GM23338 (cell line): ENCODE results near the gene GFPT2. TPM values are rescaled to one million over a fixed set of nuclear protein-coding genes. Genes with fewer than 3 reads are reported as not detected.

ENCODE experiments used
- ATAC-seq: fragments of 200-7000 bp; cut with Tn5 transposase; 3 replicates; pipeline ENCODE4 v1.9.1; 2020
- DNase-seq: peaks from one replicate; pipeline ENCODE4 v3.0.0-alpha.2; 2015; ENCODE audit warnings: low spot score
- H2AFZ ChIP-seq: fragments of 200-600 bp; sonication (generic); 2 replicates; pipeline ENCODE4 v1.8.0; 2016; ENCODE audit warnings: antibody characterized with exemption, mild to moderate bottlenecking, moderate library complexity
- H3F3A ChIP-seq: fragments of 200-600 bp; sonication (generic); replicated peaks from 2 replicates; pipeline ENCODE4 v1.8.0; 2017; ENCODE audit warnings: antibody characterized with exemption, mixed run types, low read depth
- H3K27ac ChIP-seq: fragments of 200-600 bp; sonication (generic); 2 replicates; pipeline ENCODE4 v1.6.1; 2016; ENCODE audit warnings: low read depth
- H3K27me3 ChIP-seq: fragments of 200-600 bp; sonication (generic); 2 replicates; pipeline ENCODE4 v1.8.0; 2016; ENCODE audit warnings: mild to moderate bottlenecking, mixed run types, moderate library complexity; ENCODE audit not compliant: insufficient read depth
- H3K36me3 ChIP-seq: fragments of 200-600 bp; sonication (generic); 2 replicates; pipeline ENCODE4 v1.8.0; 2016; ENCODE audit warnings: mild to moderate bottlenecking; ENCODE audit not compliant: insufficient read depth
- H3K4me1 ChIP-seq: fragments of 200-600 bp; sonication (generic); 2 replicates; pipeline ENCODE4 v1.8.0; 2016; ENCODE audit warnings: mild to moderate bottlenecking, moderate library complexity; ENCODE audit not compliant: insufficient read depth
- H3K4me2 ChIP-seq: fragments of 200-600 bp; sonication (generic); 2 replicates; pipeline ENCODE4 v1.7.1; 2017; ENCODE audit warnings: mixed run types
- H3K4me3 ChIP-seq: fragments of 200-600 bp; sonication (generic); 2 replicates; pipeline ENCODE4 v1.6.1; 2016; ENCODE audit warnings: mixed run types
- H3K79me2 ChIP-seq: fragments of 200-600 bp; sonication (generic); replicated peaks from 2 replicates; pipeline ENCODE4 v1.8.0; 2017; ENCODE audit warnings: mild to moderate bottlenecking; ENCODE audit not compliant: insufficient read depth
- H3K9me2 ChIP-seq: fragments of 200-600 bp; sonication (generic); 2 replicates; pipeline ENCODE4 v1.8.0; 2017; ENCODE audit not compliant: insufficient read depth
- H4K20me1 ChIP-seq: fragments of 200-600 bp; sonication (generic); replicated peaks from 2 replicates; pipeline ENCODE4 v1.8.0; 2017; ENCODE audit warnings: mild to moderate bottlenecking; ENCODE audit not compliant: insufficient read depth
- H3K27ac Mint-ChIP-seq: 2 replicates; pipeline ENCODE4 v1.8.0; 2020; ENCODE audit warnings: inconsistent platforms, mild to moderate bottlenecking, moderate library complexity, mixed read lengths
- H3K27me3 Mint-ChIP-seq: 3 replicates; pipeline ENCODE4 v1.8.0; 2022; ENCODE audit warnings: low read depth, mild to moderate bottlenecking, moderate library complexity, mixed read lengths, inconsistent platforms; ENCODE audit not compliant: insufficient read depth, poor library complexity
- H3K36me3 Mint-ChIP-seq: 3 replicates; pipeline ENCODE4 v1.8.0; 2021; ENCODE audit warnings: low read depth, mild to moderate bottlenecking, inconsistent platforms, moderate library complexity, mixed read lengths
- H3K4me1 Mint-ChIP-seq: 3 replicates; pipeline ENCODE4 v1.8.0; 2020; ENCODE audit warnings: mild to moderate bottlenecking, inconsistent platforms, mixed read lengths
- H3K4me3 Mint-ChIP-seq: 3 replicates; pipeline ENCODE4 v1.8.0; 2021; ENCODE audit warnings: moderate library complexity, mild to moderate bottlenecking, inconsistent platforms, mixed read lengths
- H3K9me3 Mint-ChIP-seq: 3 replicates; pipeline ENCODE4 v1.8.0; 2020; ENCODE audit warnings: moderate library complexity, mild to moderate bottlenecking, inconsistent platforms, mixed read lengths
- CREB1 ChIP-seq: fragments of 250-450 bp; sonication (Bioruptor Pico); IDR thresholded peaks from 2 replicates; pipeline ENCODE4 v1.5.0; 2020; ENCODE audit warnings: low read depth, mild to moderate bottlenecking, moderate library complexity
- CTCF ChIP-seq, 2 experiments: fragments of 200-600 bp in 1 of 2; sonication (generic) in 1 of 2; conservative IDR thresholded peaks; 2 replicates each; pipeline versions ENCODE4 v1.5.1 to v1.6.1; 2016 to 2017; ENCODE audit warnings: antibody characterized with exemption in 2 of 2, low read depth in 2 of 2, mild to moderate bottlenecking in 2 of 2, moderate library complexity in 1 of 2
- EZH2phosphoT487 ChIP-seq: fragments of 200-600 bp; sonication (generic); IDR thresholded peaks from one replicate; pipeline ENCODE4 v1.8.1; 2018; ENCODE audit warnings: antibody characterized with exemption; ENCODE audit not compliant: unreplicated experiment
- NANOG ChIP-seq: IDR thresholded peaks from 2 replicates; pipeline ENCODE4 v1.6.1; 2016; ENCODE audit warnings: antibody characterized with exemption, borderline replicate concordance
- STAT1 ChIP-seq: IDR thresholded peaks from one replicate; pipeline ENCODE4 v1.6.1; 2016; ENCODE audit warnings: antibody characterized with exemption; ENCODE audit not compliant: unreplicated experiment
- ZNF462 ChIP-seq: fragments of 250-450 bp; sonication (Bioruptor Pico); IDR thresholded peaks from 2 replicates; pipeline ENCODE4 v1.5.0; 2020; ENCODE audit warnings: mild to moderate bottlenecking, moderate library complexity
- polyA plus RNA-seq: library from polyadenylated mRNA; unstranded; fragments of >200 nt; fragmentation: Nextera tagmentation; extraction: Ambion mirVana; gene quantifications from 2 replicates; pipeline ENCODE4 v1.2.1, GENCODE V29; 2016
- total RNA-seq: library from RNA; depleted of rRNA; stranded (reverse); fragments of >200 nt; shearing (Covaris generic); gene quantifications from 2 replicates; pipeline ENCODE4 v1.2.3, GENCODE V29; 2014

The GFPT2 gene
- total and polyA plus RNA-seq, 2 experiments from 2014 or later, result 82.6 to 120 TPM

GRCh38 chr5:180334176-180334575, 19.0 kb downstream of the GFPT2 start (continued):
- TF ChIP-seq ZNF462 (CRISPR knock-in tag) (no peak), EZH2phosphoT487 (no peak), NANOG (no peak), STAT1 (no peak)

- Histone ChIP-seq H3K79me2 (peaks cover 19% of the 10 kb centered on the region), H2AFZ (no peak overlapping the region), H3K4me1 (peaks cover 15% of the 10 kb centered on the region), H4K20me1 (no peaks in the 10 kb centered on the region), H3K27ac (peak overlapping the region; percentile 89), H3F3A (peaks cover 42% of the 10 kb centered on the region), H3K9me2 (no peaks in the 10 kb centered on the region), H3K4me3 (no peak overlapping the region), H3K27me3 (no peaks in the 10 kb centered on the region), H3K4me2 (no peak overlapping the region), H3K36me3 (peaks cover 67% of the 10 kb centered on the region)
- ATAC-seq (no peak), DNase-seq (no peak)
- peaks cover 29% of the 10 kb centered on the region for H3K4me1 Mint-ChIP-seq
- peaks cover 20% of the 10 kb centered on the region for H3K27me3 Mint-ChIP-seq
- peaks cover 97% of the 10 kb centered on the region for H3K36me3 Mint-ChIP-seq
- H3K9me3 Mint-ChIP-seq, result peaks cover 4% of the 10 kb centered on the region; the same call in 2 of the 3 replicates
- TF ChIP-seq CREB1 (CRISPR knock-in tag) (no peak), STAT1 (no peak), CTCF (conservative IDR thresholded peaks at IDR 0.05; ENCODE audit: low read depth in 2 of 2) (no peak)
- H3K27ac Mint-ChIP-seq, result peak overlapping the region; percentile 61
- H3K4me3 Mint-ChIP-seq, result no peak overlapping the region
Observed at GRCh38 chr5:180333661-180334060, 19.5 kb downstream of the GFPT2 start.
